GM20431 (cell line): ENCODE measurements around the gene GTPBP6.
"Not testable (repeated sequence)": the region's sequence is repeated elsewhere in the genome, so short reads cannot be mapped to it uniquely, and the experiment has no call there.

Source experiments
- in situ Hi-C: fragments of 300-500 bp; cut with MseI, MboI; formaldehyde crosslinking; loops from one replicate; pipeline ENCODE4 v1.15.0; 2020; ENCODE audit warnings: low sequenced_read_pairs; ENCODE audit not compliant: unreplicated experiment

GTPBP6 gene

GRCh38 chrX:352582-353314, 34.2 kb upstream of the GTPBP6 start:
- in situ Hi-C loops, result no loop called here

- in situ Hi-C loops, result no loop called here
Observed at GRCh38 chrX:352181-352580, 33.6 kb upstream of the GTPBP6 start.

- in situ Hi-C loops, result no loop called here
Observed at GRCh38 chrX:351736-352135, 33.1 kb upstream of the GTPBP6 start.

- in situ Hi-C loops, result not testable (repeated sequence)
Observed at GRCh38 chrX:351324-351641, 32.7 kb upstream of the GTPBP6 start.

GRCh38 chrX:350534-351323, 32.1 kb upstream of the GTPBP6 start:
- in situ Hi-C loops, result no loop called here

GRCh38 chrX:350148-350533, 31.5 kb upstream of the GTPBP6 start:
- in situ Hi-C loops, result no loop called here

GRCh38 chrX:349702-350101, 31.1 kb upstream of the GTPBP6 start:
- in situ Hi-C loops, result no loop called here

GRCh38 chrX:349196-349595, 30.6 kb upstream of the GTPBP6 start:
- in situ Hi-C loops, result no loop called here

- in situ Hi-C loops, result no loop called here
Observed at GRCh38 chrX:348461-349117, 30.0 kb upstream of the GTPBP6 start.

- in situ Hi-C loops, result no loop called here
Observed at GRCh38 chrX:347351-348117, 28.9 kb upstream of the GTPBP6 start.

- in situ Hi-C loops, result no loop called here
Observed at GRCh38 chrX:346034-346813, 27.6 kb upstream of the GTPBP6 start.

- in situ Hi-C loops, result no loop called here
Observed at GRCh38 chrX:345020-345925, 26.7 kb upstream of the GTPBP6 start.

- in situ Hi-C loops, result no loop called here
Observed at GRCh38 chrX:344371-344901, 25.8 kb upstream of the GTPBP6 start.

GRCh38 chrX:341541-342101, 23.0 kb upstream of the GTPBP6 start:
- in situ Hi-C loops, result no loop called here

- in situ Hi-C loops, result no loop called here
Observed at GRCh38 chrX:340641-341423, 22.2 kb upstream of the GTPBP6 start.

- in situ Hi-C loops, result no loop called here
Observed at GRCh38 chrX:340121-340520, 21.5 kb upstream of the GTPBP6 start.

GRCh38 chrX:338836-339400, 20.3 kb upstream of the GTPBP6 start:
- in situ Hi-C loops, result no loop called here
